BLaER1 treated with 17β-estradiol and CSF1 and Interleukin-3, amounts not matched to agents 10 nM and 100 nM (cell line): ENCODE data around the gene ZNF444.

Source experiments
- H3K27ac ChIP-seq, 11 experiments: shearing (Covaris generic); formaldehyde crosslinking; 2 replicates each; pipeline ENCODE4 v1.8.1; 2022
- H3K27me3 ChIP-seq, 11 experiments: shearing (Covaris generic); formaldehyde crosslinking; 2 replicates each; pipeline ENCODE4 v1.8.1; 2022
- H3K36me3 ChIP-seq, 11 experiments: shearing (Covaris generic); formaldehyde crosslinking; 2 replicates each; pipeline ENCODE4 v1.8.1; 2022
- H3K4me1 ChIP-seq, 10 experiments: shearing (Covaris generic); formaldehyde crosslinking; 2 replicates each; pipeline ENCODE4 v1.8.1; 2022
- H3K4me2 ChIP-seq, 11 experiments: shearing (Covaris generic); formaldehyde crosslinking; 2 replicates each; pipeline ENCODE4 v1.8.1; 2022
- H3K4me3 ChIP-seq, 10 experiments: shearing (Covaris generic); formaldehyde crosslinking; 2 replicates each; pipeline ENCODE4 v1.8.1; 2022
- H3K9ac ChIP-seq, 11 experiments: shearing (Covaris generic); formaldehyde crosslinking; 2 replicates each; pipeline ENCODE4 v1.8.1; 2022
- H3K9me3 ChIP-seq, 11 experiments: shearing (Covaris generic); formaldehyde crosslinking; replicated peaks in 1 of 11; 2 replicates each; pipeline ENCODE4 v1.8.1; 2022
- H4K20me1 ChIP-seq, 11 experiments: shearing (Covaris generic); formaldehyde crosslinking; 2 replicates each; pipeline ENCODE4 v1.8.1; 2022
- Cebpa-rat ChIP-seq, 11 experiments: shearing (Covaris generic); IDR thresholded peaks; 2 replicates each; pipeline ENCODE4 v1.8.1; 2022

The ZNF444 gene

DNA sequence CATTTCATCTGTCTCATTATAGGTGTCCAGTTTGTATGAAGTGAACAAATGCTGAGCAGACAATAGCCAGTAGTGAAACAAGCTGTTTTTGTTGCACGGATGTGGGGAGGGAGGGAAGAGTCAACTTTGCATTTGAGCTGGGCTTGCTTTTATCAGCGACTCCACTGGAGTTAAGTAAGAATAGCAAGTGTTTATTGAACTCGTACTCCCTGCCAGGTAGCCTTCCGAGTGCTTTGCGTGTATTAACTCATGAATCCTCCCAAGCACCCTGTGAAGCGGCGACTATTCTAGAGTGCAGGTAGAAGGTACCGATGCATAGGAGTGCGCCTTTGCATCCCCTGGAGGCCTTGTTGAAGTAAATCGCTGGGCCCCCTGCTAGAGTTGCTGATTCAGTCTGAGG is 4.7 kb upstream of the ZNF444 start:
- peak overlapping the region in 9 of 11 experiments; percentile 3 to 95 (median 45); a peak in 12 of 22 replicates for H3K4me2 ChIP-seq
- H3K27ac ChIP-seq = peak overlapping the region in 4 of 11 experiments; percentile 87 to 93 (median 91); a peak in 3 of 22 replicates
- H4K20me1 ChIP-seq = no peaks in the 10 kb centered on the region
- H3K36me3 ChIP-seq = no peaks in the 10 kb centered on the region
- no peak for TF ChIP-seq Cebpa-rat (IDR thresholded peaks at IDR 0.05)
- no peak overlapping the region for H3K9ac ChIP-seq
- peaks cover 36 to 90% (median 81%) of the 10 kb centered on the region in 10 experiments for H3K4me1 ChIP-seq
- no peak overlapping the region for H3K4me3 ChIP-seq
- no peaks in the 10 kb centered on the region; a peak in 3 of 22 replicates for H3K9me3 ChIP-seq
- H3K27me3 ChIP-seq = no peaks in the 10 kb centered on the region

GRCh38 chr19:56137405-56137804 is 3.7 kb upstream of the ZNF444 start:
- Histone ChIP-seq H3K27ac (peak overlapping the region in 4 of 11 experiments; percentile 7 to 48 (median 15); a peak in 3 of 22 replicates), H3K9me3 (no peaks in the 10 kb centered on the region; a peak in 2 of 22 replicates), H3K27me3 (no peaks in the 10 kb centered on the region), H4K20me1 (peaks cover 0 to 5% (median 0%) of the 10 kb centered on the region in 11 experiments; a peak in 2 of 22 replicates), H3K36me3 (0 out of 22 replicates have a peak, but pooled peaks cover 0 to 3% (median 0%) of the 10 kb centered on the region in 11 experiments), H3K4me2 (peak overlapping the region in 8 of 11 experiments; percentile 25 to 95 (median 65); a peak in 15 of 22 replicates), H3K4me1 (peaks cover 44 to 88% (median 80%) of the 10 kb centered on the region in 10 experiments), H3K9ac (0 out of 22 replicates have a peak overlapping the region, but pooled peaks of 1 of the 11 experiments have one; percentile 18), H3K4me3 (no peak overlapping the region)
- no peak for TF ChIP-seq Cebpa-rat (IDR thresholded peaks at IDR 0.05)

DNA sequence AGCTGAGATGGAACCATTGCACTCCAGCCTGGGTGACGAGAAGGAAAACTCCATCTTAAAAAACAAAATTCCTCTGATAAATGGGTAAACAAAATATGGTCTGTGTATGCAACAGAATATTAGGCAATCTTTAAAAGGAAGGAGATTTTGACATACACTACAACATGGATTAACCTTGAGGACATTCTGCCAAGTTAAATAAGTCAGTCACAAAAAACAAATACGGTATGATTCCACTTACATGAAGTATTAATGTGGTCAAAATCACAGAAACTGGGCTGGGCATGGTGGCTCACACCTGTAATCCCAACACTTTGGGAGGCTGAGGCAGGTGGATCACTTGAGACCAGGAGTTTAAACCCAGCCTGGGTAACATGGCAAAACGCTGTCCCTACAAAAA is 3.0 kb upstream of the ZNF444 start:
- Histone ChIP-seq H3K4me1 (peaks cover 51 to 88% (median 80%) of the 10 kb centered on the region in 10 experiments), H3K4me2 (peak overlapping the region in 6 of 11 experiments; percentile 9 to 95 (median 56); a peak in 9 of 22 replicates), H3K27me3 (no peaks in the 10 kb centered on the region), H3K9ac (no peak overlapping the region), H3K27ac (0 out of 22 replicates have a peak overlapping the region, but pooled peaks of 2 of the 11 experiments have one; percentile 12 to 18), H4K20me1 (peaks cover 0 to 12% (median 0%) of the 10 kb centered on the region in 11 experiments; a peak in 4 of 22 replicates), H3K9me3 (no peaks in the 10 kb centered on the region; a peak in 2 of 22 replicates), H3K36me3 (0 out of 22 replicates have a peak, but pooled peaks cover 0 to 8% (median 0%) of the 10 kb centered on the region in 11 experiments), H3K4me3 (no peak overlapping the region)
- no peak for TF ChIP-seq Cebpa-rat (IDR thresholded peaks at IDR 0.05)

DNA sequence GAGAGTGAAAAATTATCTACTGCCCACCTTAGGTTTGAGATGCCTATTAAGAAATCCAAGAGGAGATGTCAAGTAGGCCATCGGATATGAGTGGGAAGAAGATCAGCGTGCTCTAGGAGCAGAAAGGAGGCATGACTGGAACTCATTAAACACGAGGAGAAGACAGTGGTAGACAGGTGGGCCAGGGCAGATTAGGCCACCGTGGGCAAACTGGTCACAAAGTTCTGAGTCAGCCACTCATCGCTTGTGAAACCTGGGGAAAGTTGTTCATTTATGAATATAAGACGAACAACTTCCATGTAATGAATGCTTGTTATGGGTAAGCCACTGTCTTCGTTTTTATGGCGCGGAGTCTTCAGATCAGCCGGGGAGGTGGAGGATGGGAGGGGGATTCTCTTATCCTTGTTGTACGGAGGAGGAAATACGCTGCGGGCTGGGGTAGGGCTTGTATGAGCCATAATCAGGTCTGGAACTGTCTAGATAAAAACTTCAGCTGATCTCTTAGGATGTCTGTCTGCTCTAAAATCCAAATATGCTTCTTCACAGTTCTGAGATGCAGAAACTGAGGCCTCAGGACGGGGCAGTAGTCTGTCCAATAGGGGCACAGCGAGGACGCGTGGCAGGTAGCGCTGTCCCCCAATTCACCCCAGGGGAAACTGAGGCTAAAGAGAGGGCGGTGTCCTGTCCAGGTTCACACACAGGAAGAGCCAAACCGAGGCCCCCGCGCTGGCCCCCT is 1.1 kb upstream of the ZNF444 start:
- H3K9me3 ChIP-seq = no peaks in the 10 kb centered on the region
- peak overlapping the region; percentile 63 to 89 (median 79) for H3K27ac ChIP-seq
- peak overlapping the region; percentile 63 to 77 (median 66) for H3K4me3 ChIP-seq
- H3K9ac ChIP-seq = peak overlapping the region; percentile 63 to 86 (median 79)
- TF ChIP-seq Cebpa-rat (IDR thresholded peaks at IDR 0.05) = no peak
- H3K4me1 ChIP-seq = peaks cover 54 to 88% (median 82%) of the 10 kb centered on the region in 10 experiments
- H3K27me3 ChIP-seq = no peaks in the 10 kb centered on the region
- peak overlapping the region; percentile 85 to 97 (median 93) for H3K4me2 ChIP-seq
- peaks cover 0 to 13% (median 2%) of the 10 kb centered on the region in 11 experiments; a peak in 1 of 22 replicates for H3K36me3 ChIP-seq
- H4K20me1 ChIP-seq = peaks cover 0 to 31% (median 7%) of the 10 kb centered on the region in 11 experiments; a peak in 13 of 22 replicates

- no peaks in the 10 kb centered on the region for H3K9me3 ChIP-seq
Observed at GRCh38 chr19:56141417-56141993, 418 bp downstream of the ZNF444 start.

DNA sequence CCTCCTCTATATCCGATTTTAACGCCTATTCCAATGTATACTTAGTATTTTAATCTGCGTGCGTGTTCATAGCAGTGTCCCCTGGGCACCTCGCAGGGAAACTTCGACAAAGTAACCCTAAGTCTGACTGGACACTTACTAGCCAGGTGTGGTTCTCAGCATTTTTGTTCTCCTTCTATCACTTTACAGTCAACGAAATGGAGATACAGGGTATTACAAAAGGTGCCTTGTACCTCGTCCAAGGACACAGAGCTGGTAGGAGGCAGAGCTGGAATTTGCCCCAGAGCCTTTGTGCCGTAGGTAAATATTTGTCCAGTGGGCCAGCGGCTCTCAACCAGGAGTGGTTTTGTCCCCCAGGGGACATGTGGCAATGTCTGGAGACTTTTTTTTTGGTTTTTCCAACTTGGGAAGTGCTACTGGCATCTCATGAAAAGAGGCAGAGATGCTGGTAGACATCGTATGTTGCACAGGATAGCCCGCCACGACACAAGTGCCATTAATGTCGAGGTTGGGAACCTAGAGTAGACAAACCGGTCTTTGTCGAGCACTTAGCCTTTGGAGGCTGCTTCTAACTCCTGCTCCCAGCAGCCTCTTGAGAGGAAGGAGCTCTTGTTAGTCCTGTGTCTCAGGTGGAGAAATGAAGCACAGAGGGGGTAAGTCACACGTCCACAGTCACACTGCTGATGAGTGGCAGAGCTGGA is 1.1 kb downstream of the ZNF444 start:
- peaks cover 46 to 68% (median 61%) of the 10 kb centered on the region in 10 experiments for H3K4me1 ChIP-seq
- TF ChIP-seq Cebpa-rat (IDR thresholded peaks at IDR 0.05) = no peak
- H3K27ac ChIP-seq = peak overlapping the region in 10 of 11 experiments; percentile 36 to 89 (median 60); a peak in 19 of 22 replicates
- H3K27me3 ChIP-seq = no peaks in the 10 kb centered on the region
- peak overlapping the region; percentile 78 to 94 (median 85) for H3K4me2 ChIP-seq
- H3K9ac ChIP-seq = peak overlapping the region; percentile 54 to 86 (median 73); a peak in 19 of 22 replicates
- peak overlapping the region; percentile 63 to 77 (median 66) for H3K4me3 ChIP-seq
- no peaks in the 10 kb centered on the region for H3K9me3 ChIP-seq
- H4K20me1 ChIP-seq = peaks cover 0 to 53% (median 23%) of the 10 kb centered on the region in 11 experiments; a peak in 14 of 22 replicates
- H3K36me3 ChIP-seq = peaks cover 12 to 35% (median 21%) of the 10 kb centered on the region in 11 experiments

More at GRCh38 chr19:56141417-56141993, 418 bp downstream of the ZNF444 start:
- TF ChIP-seq Cebpa-rat (IDR thresholded peaks at IDR 0.05) = no peak
- Histone ChIP-seq H3K4me1 (peaks cover 49 to 76% (median 68%) of the 10 kb centered on the region in 10 experiments), H3K36me3 (peaks cover 5 to 28% (median 13%) of the 10 kb centered on the region in 11 experiments; a peak in 20 of 22 replicates), H3K4me2 (peak overlapping the region; percentile 78 to 94 (median 85)), H3K27me3 (no peaks in the 10 kb centered on the region), H3K9ac (peak overlapping the region; percentile 54 to 86 (median 79); a peak in 20 of 22 replicates), H4K20me1 (peaks cover 0 to 45% (median 20%) of the 10 kb centered on the region in 11 experiments; a peak in 13 of 22 replicates), H3K27ac (peak overlapping the region in 10 of 11 experiments; percentile 75 to 89 (median 79); a peak in 19 of 22 replicates), H3K4me3 (peak overlapping the region; percentile 63 to 77 (median 66))

DNA sequence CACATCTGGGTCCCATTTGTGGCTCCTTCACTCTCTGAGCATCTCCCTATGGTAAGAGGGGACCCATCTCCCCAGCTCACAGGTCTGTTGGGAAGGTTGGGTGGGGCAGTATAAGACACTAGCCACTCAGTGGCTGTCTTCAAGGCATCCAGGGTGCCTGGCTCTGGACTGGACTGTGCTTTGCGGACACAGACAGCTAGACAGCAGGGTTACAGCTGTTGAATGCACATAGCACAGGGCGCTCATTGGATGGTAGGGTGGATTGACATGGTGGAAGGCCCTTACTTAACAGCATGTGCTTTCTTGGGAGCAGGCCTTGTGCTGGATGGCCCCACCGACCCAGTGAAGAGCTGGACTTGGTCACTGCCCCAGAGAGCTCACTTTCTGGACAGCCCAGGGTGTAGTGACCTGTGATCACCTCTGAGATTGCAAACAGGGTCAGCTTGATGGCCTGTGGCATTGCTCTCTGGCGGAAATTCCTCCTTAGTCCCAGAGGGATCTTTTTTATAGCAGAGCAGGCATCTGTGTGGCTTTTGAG is 1.9 kb downstream of the ZNF444 start:
- peak overlapping the region in 9 of 11 experiments; percentile 39 to 75 (median 61); a peak in 17 of 22 replicates for H3K27ac ChIP-seq
- H3K4me1 ChIP-seq = peaks cover 45 to 61% (median 54%) of the 10 kb centered on the region in 10 experiments
- H3K27me3 ChIP-seq = no peaks in the 10 kb centered on the region
- peak overlapping the region in 6 of 10 experiments; percentile 21 to 77 (median 66); a peak in 8 of 20 replicates for H3K4me3 ChIP-seq
- peak overlapping the region in 10 of 11 experiments; percentile 38 to 81 (median 64); a peak in 18 of 22 replicates for H3K9ac ChIP-seq
- no peaks in the 10 kb centered on the region for H3K9me3 ChIP-seq
- peaks cover 20 to 42% (median 28%) of the 10 kb centered on the region in 11 experiments for H3K36me3 ChIP-seq
- peaks cover 0 to 60% (median 31%) of the 10 kb centered on the region in 11 experiments; a peak in 16 of 22 replicates for H4K20me1 ChIP-seq
- H3K4me2 ChIP-seq = peak overlapping the region; percentile 78 to 94 (median 85)
- TF ChIP-seq Cebpa-rat (IDR thresholded peaks at IDR 0.05) = no peak
